CD1c-positive myeloid dendritic cell (primary cell): ENCODE measurements around the gene FAM168A.
A peak's percentile ranks its signal among the peaks of the same experiment; 100 is the strongest.

Experiments used
- DNase-seq: peaks from one replicate; pipeline ENCODE4 v3.0.0-alpha.2; 2016; ENCODE audit errors: extremely low spot score

Gene FAM168A

GRCh38 chr11:73367482-73368024 is 230.4 kb downstream of the FAM168A start:
- no peak for DNase-seq

- DNase-seq: no peak
Measured at GRCh38 chr11:73366953-73367352, 231.0 kb downstream of the FAM168A start.

- DNase-seq: peak; percentile 6
Measured at GRCh38 chr11:73366265-73366610, 231.7 kb downstream of the FAM168A start.

- DNase-seq: no peak
Measured at GRCh38 chr11:73365352-73366264, 232.3 kb downstream of the FAM168A start.

- no peak for DNase-seq
Measured at GRCh38 chr11:73363147-73363546, 234.8 kb downstream of the FAM168A start.

GRCh38 chr11:73361953-73362776 is 235.7 kb downstream of the FAM168A start:
- no peak for DNase-seq

GRCh38 chr11:73360743-73361369 is 237.1 kb downstream of the FAM168A start:
- DNase-seq: no peak

GRCh38 chr11:73359930-73360742 is 237.8 kb downstream of the FAM168A start:
- DNase-seq: no peak

GRCh38 chr11:73359341-73359740 is 238.6 kb downstream of the FAM168A start:
- no peak for DNase-seq

- no peak for DNase-seq
Measured at GRCh38 chr11:73358071-73358470, 239.8 kb downstream of the FAM168A start.

- no peak for DNase-seq
Measured at GRCh38 chr11:73356979-73357860, 240.7 kb downstream of the FAM168A start.

- DNase-seq: no peak
Measured at GRCh38 chr11:73355109-73355508, 242.8 kb downstream of the FAM168A start.

- DNase-seq: no peak
Measured at GRCh38 chr11:73353422-73353821, 244.5 kb downstream of the FAM168A start.

GRCh38 chr11:73350908-73351636 is 246.8 kb downstream of the FAM168A start:
- DNase-seq: peak; percentile 84
